ENCODE measurements around the gene SP100.
A peak's percentile ranks its signal among the peaks of the same experiment; 100 is the strongest.

Gene SP100

DNA sequence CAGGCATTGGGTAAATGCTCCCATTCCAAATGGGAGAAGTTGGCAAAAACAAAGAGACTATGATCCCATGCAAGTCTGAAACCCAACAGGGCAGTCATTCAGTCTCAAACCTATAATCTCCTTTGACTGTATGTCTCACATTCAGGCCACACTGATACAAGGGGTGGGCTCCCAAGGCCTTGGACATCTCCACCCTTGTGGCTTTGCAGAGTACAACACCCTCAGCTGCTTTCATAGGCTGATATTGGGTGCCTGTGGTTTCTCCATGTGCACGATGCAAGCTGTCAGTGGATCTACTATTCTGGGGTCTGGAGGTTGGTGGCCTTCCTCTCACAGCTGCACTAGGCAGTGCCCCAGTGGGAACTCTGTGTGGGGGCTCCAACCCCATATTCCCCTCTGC lies 155.0 kb downstream of the SP100 start:
- DNase-seq (ENCODE audit: low spot score): no peak
- in situ Hi-C loops (cut with MboI; ENCODE audit: low sequenced_read_pairs, unreplicated experiment): no loop called here
- no peak for TF ChIP-seq CTCF (IDR thresholded peaks at IDR 0.05; ENCODE audit: borderline replicate concordance, control extremely low read depth, extremely low read depth, insufficient read depth, missing control alignments)

DNA sequence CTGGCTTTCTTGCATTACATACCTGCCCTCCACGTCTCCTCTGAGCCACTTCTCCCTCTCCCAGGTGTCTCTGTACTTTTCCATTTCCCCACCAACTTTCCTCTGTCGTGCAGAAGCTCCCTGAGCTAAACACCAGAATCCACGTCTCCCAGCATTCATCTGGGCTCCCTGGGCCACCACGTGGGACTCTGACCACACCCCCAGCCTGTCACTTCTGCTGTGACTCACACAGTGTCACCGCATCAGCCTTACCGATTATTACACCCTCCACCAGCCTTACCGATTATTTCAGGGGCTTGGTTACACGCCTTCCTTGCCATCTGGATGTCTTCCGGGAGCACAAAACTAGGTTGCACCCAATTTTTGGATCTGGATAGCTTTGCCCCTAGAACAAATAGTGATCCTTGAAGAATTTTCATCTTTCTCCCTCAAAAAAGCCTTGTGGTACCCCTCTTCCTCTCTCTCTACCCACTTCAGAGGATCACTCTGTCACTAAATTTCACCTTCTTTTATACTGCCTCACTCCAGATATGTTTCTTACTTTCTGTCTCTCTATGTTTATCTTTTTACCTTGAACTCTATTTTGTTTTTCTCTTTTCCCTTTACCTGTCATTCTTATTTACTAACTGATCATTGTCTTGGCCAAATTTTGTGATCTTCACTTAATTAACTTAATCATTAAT lies 159.8 kb downstream of the SP100 start:
- TF ChIP-seq CTCF (IDR thresholded peaks at IDR 0.05; ENCODE audit: borderline replicate concordance, control extremely low read depth, extremely low read depth, insufficient read depth, missing control alignments): no peak
- DNase-seq (ENCODE audit: low spot score): no peak
- in situ Hi-C loops (cut with MboI; ENCODE audit: low sequenced_read_pairs, unreplicated experiment): no loop called here

DNA sequence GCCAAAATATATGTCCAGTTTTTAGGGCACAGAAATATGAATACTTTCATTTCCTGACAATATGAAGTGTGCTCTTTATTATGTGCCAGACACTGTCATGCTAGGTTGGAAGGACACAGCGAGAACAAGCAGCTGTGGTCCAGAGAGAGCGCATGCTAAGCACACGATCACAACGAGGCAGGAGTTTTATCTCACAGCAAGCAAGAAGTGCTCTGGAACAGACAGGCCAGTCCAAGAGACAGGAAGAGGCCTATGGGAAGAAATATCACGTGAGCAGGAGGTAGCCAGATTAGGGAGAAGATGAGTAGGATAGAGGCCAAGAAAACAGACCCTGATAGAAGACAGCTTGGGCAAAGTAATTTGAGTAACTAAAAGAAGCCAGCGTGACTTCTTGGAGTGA lies 161.1 kb downstream of the SP100 start:
- TF ChIP-seq CTCF (IDR thresholded peaks at IDR 0.05; ENCODE audit: borderline replicate concordance, control extremely low read depth, extremely low read depth, insufficient read depth, missing control alignments): no peak
- in situ Hi-C loops (cut with MboI; ENCODE audit: low sequenced_read_pairs, unreplicated experiment): no loop called here

GRCh38 chr2:230578106-230578505 lies 162.1 kb downstream of the SP100 start:
- in situ Hi-C loops (cut with MboI; ENCODE audit: low sequenced_read_pairs, unreplicated experiment): no loop called here
- DNase-seq (ENCODE audit: low spot score): peak; percentile 58
- TF ChIP-seq CTCF (IDR thresholded peaks at IDR 0.05; ENCODE audit: borderline replicate concordance, control extremely low read depth, extremely low read depth, insufficient read depth, missing control alignments): no peak

More for the DNA sequence above, 161.1 kb downstream of the SP100 start:
- DNase-seq (ENCODE audit: low spot score): no peak

GRCh38 chr2:230582851-230583283 lies 166.9 kb downstream of the SP100 start:
- in situ Hi-C loops (cut with MboI; ENCODE audit: low sequenced_read_pairs, unreplicated experiment): no loop called here

GRCh38 chr2:230583581-230583980 lies 167.6 kb downstream of the SP100 start:
- DNase-seq (ENCODE audit: low spot score): no peak
- TF ChIP-seq CTCF (IDR thresholded peaks at IDR 0.05; ENCODE audit: borderline replicate concordance, control extremely low read depth, extremely low read depth, insufficient read depth, missing control alignments): no peak
- in situ Hi-C loops (cut with MboI; ENCODE audit: low sequenced_read_pairs, unreplicated experiment): no loop called here

More at GRCh38 chr2:230582851-230583283, 166.9 kb downstream of the SP100 start:
- peak; percentile 77 for DNase-seq (ENCODE audit: low spot score)
- no peak for TF ChIP-seq CTCF (IDR thresholded peaks at IDR 0.05; ENCODE audit: borderline replicate concordance, control extremely low read depth, extremely low read depth, insufficient read depth, missing control alignments)
